ENCODE results near the gene TGFBI.

Gene TGFBI

DNA sequence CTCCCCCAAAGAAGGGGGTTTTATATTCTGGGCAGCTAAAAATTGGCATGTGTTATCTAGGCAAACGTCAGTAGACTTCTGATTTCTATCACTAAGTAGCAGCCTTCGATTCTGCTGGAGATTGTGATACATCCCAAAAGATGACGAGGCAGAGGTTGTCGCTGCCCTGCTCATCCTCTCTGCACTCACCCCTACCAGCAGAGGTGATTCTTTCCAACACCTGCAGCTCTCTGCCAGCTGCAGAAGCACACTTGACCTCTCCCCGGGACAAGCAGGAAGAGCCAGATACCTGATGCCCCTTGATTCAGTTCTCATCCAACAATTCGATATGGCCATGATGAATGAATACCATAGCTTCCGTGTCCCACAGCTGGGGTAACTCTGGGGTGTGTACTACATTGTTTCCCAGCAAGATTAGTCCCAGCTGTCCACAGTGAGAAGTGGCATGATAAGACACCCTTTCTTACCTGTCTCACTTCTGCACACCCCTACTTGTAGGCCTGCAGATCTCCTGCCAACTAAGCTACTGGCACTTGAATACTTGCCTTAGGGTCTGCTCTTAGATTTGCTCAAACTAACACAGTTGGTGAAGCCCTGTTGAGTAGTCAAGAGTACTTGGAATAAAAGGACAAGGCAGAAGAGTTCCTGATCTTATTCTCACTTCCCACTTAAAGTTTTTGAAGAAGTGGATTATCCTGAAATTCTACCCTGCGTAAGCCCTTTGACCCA lies 66.3 kb downstream of the TGFBI start:
- Histone ChIP-seq H3K9me3 (ENCODE audit: control insufficient read depth, insufficient read depth, low read depth, low read length) (no peaks in the 10 kb centered on the region), H3K27ac (ENCODE audit: low read depth, low read length) (no peak overlapping the region)

DNA sequence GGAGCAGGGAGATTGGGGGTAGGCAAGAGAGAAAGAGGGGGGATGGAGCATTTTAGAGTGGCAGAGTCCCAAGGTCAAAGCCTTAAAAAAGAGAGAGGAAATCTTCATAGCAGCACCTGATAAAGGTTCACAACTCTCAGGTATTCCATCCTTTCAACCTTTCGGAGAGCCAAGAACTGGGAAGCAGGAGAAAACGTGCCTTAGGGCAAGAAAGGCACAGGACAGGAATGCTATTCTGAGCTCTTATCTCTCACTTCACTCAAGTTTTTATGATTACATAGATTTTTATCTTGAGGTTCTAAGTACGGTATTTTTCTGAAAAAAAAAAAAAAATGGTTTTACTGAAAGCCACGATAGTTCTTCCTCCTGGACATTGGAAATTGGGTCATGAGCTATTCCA lies 69.4 kb downstream of the TGFBI start:
- no peaks in the 10 kb centered on the region for H3K36me3 ChIP-seq (ENCODE audit: control insufficient read depth, insufficient read depth, low read length)

More for the DNA sequence above, 66.3 kb downstream of the TGFBI start:
- no peak overlapping the region for H3K9ac ChIP-seq (ENCODE audit: low read length)
- no peaks in the 10 kb centered on the region for H3K27me3 ChIP-seq (ENCODE audit: control insufficient read depth, insufficient read depth, low read length)
- no peaks in the 10 kb centered on the region for H3K36me3 ChIP-seq (ENCODE audit: control insufficient read depth, insufficient read depth, low read length)
- H3K4me3 ChIP-seq (ENCODE audit: low read depth, low read length), result no peak overlapping the region
- peaks cover 5% of the 10 kb centered on the region; the same call in 1 of the 2 replicates for H3K4me1 ChIP-seq (ENCODE audit: control insufficient read depth, insufficient read depth, low read length)

DNA sequence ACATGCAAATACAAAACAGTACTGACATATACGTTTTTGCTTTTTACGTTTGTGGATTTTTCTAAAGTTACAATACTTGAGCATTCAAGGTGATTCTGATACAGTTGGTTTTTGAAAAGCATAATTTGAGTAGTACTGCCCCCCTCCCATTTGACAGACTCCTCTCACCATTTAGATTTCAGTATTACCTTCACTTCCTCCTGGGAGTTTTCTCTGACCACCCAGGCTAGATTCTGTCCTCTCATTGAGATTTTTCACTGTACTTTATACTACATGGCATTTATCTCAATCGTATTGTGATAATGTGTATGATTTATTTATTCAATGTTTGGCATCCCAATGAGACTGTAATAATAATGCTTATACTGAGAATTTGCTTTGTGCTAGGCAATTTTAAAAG lies 71.1 kb downstream of the TGFBI start:
- Histone ChIP-seq H3K9me3 (ENCODE audit: control insufficient read depth, insufficient read depth, low read depth, low read length) (no peaks in the 10 kb centered on the region), H3K9ac (ENCODE audit: low read length) (no peak overlapping the region), H3K4me1 (ENCODE audit: control insufficient read depth, insufficient read depth, low read length) (peaks cover 10% of the 10 kb centered on the region), H3K4me3 (ENCODE audit: low read depth, low read length) (no peak overlapping the region), H3K36me3 (ENCODE audit: control insufficient read depth, insufficient read depth, low read length) (no peaks in the 10 kb centered on the region), H3K27ac (ENCODE audit: low read depth, low read length) (no peak overlapping the region), H3K27me3 (ENCODE audit: control insufficient read depth, insufficient read depth, low read length) (no peaks in the 10 kb centered on the region)

More for the DNA sequence above, 69.4 kb downstream of the TGFBI start:
- Histone ChIP-seq H3K4me3 (ENCODE audit: low read depth, low read length) (no peak overlapping the region), H3K27ac (ENCODE audit: low read depth, low read length) (no peak overlapping the region), H3K9me3 (ENCODE audit: control insufficient read depth, insufficient read depth, low read depth, low read length) (no peaks in the 10 kb centered on the region), H3K9ac (ENCODE audit: low read length) (no peak overlapping the region), H3K27me3 (ENCODE audit: control insufficient read depth, insufficient read depth, low read length) (no peaks in the 10 kb centered on the region), H3K4me1 (ENCODE audit: control insufficient read depth, insufficient read depth, low read length) (peaks cover 5% of the 10 kb centered on the region; the same call in 1 of the 2 replicates)

DNA sequence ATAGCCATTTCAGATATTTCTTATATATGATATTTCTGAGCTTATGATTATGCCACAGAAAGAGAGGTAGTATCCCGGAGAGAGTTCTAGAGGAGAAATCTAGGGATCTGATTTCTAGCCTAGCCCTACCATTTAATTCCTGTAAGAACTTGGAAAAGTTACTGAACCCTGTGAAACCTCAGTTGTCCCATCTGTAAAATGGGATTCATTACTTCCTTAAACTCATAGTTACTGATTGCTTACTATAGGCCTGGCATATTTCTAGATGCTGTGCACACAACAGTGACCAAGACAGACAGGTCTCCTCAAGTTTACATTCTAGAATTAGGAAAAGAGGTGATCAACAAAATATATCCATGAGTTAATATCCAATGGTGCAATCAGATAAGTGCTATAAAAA lies 73.1 kb downstream of the TGFBI start:
- H3K36me3 ChIP-seq (ENCODE audit: control insufficient read depth, insufficient read depth, low read length), result no peaks in the 10 kb centered on the region
- no peak overlapping the region for H3K9ac ChIP-seq (ENCODE audit: low read length)
- H3K27ac ChIP-seq (ENCODE audit: low read depth, low read length), result no peak overlapping the region
- H3K27me3 ChIP-seq (ENCODE audit: control insufficient read depth, insufficient read depth, low read length), result no peaks in the 10 kb centered on the region
- peaks cover 10% of the 10 kb centered on the region for H3K4me1 ChIP-seq (ENCODE audit: control insufficient read depth, insufficient read depth, low read length)
- no peak overlapping the region for H3K4me3 ChIP-seq (ENCODE audit: low read depth, low read length)
- no peaks in the 10 kb centered on the region for H3K9me3 ChIP-seq (ENCODE audit: control insufficient read depth, insufficient read depth, low read depth, low read length)

DNA sequence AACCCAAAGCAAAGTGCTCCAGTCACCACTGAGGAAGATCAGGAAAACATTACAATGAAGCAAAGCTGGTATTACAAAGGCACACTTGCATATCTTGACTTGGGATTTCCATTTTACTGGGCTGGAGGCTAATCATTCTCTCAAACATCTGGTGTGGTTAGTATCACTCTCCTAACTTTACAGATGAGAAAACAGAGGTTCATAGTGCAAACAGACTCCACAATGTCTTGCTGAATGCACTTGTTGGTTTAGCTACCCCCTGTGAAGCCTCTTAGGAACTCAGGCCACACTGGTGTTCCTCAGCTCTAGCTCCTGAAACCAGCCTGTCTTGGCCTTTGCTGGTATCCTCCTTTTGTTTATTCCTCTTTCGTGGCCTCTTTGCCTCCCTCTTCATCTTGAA lies 74.3 kb downstream of the TGFBI start:
- Histone ChIP-seq H3K27me3 (ENCODE audit: control insufficient read depth, insufficient read depth, low read length) (no peaks in the 10 kb centered on the region), H3K9me3 (ENCODE audit: control insufficient read depth, insufficient read depth, low read depth, low read length) (no peaks in the 10 kb centered on the region), H3K4me1 (ENCODE audit: control insufficient read depth, insufficient read depth, low read length) (peaks cover 6% of the 10 kb centered on the region)

DNA sequence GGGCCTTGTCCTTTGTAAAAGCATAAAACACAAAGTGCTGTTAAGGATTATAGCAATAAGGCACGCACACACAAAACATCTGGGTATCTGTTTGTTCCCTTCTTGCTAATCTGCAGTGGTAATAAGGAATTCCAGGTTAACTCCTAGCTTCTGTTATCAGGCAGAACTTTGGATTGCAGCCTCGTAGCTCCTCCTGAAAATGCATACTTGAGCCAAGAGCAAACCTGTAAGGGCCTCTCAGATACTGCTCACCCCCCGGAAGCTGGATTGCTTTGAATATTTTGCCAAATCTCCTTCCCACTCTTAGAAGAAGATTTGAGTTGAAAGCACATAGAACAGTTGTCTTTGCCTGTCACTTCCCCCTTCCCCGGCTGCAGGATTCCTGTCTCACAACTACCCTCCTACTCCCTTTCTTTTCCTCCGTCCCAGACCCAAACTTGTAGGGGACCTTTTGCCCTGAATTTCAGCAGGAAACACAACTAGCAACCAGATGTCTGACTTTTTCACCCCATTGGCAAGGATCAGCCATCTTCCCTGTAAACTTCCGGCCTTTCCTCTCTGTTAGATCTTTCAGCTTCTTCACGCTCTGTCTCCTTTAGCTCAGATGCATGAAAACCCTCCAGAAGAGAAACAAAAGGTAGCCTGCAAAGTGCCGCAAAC lies 75.6 kb downstream of the TGFBI start:
- Histone ChIP-seq H3K36me3 (ENCODE audit: control insufficient read depth, insufficient read depth, low read length) (no peaks in the 10 kb centered on the region), H3K9me3 (ENCODE audit: control insufficient read depth, insufficient read depth, low read depth, low read length) (no peaks in the 10 kb centered on the region), H3K4me1 (ENCODE audit: control insufficient read depth, insufficient read depth, low read length) (peaks cover 6% of the 10 kb centered on the region), H3K4me3 (ENCODE audit: low read depth, low read length) (no peak overlapping the region), H3K27me3 (ENCODE audit: control insufficient read depth, insufficient read depth, low read length) (no peaks in the 10 kb centered on the region), H3K27ac (ENCODE audit: low read depth, low read length) (no peak overlapping the region), H3K9ac (ENCODE audit: low read length) (no peak overlapping the region)

More for the DNA sequence above, 74.3 kb downstream of the TGFBI start:
- H3K4me3 ChIP-seq (ENCODE audit: low read depth, low read length), result no peak overlapping the region
- H3K27ac ChIP-seq (ENCODE audit: low read depth, low read length), result no peak overlapping the region
- no peak overlapping the region for H3K9ac ChIP-seq (ENCODE audit: low read length)
- H3K36me3 ChIP-seq (ENCODE audit: control insufficient read depth, insufficient read depth, low read length), result no peaks in the 10 kb centered on the region

DNA sequence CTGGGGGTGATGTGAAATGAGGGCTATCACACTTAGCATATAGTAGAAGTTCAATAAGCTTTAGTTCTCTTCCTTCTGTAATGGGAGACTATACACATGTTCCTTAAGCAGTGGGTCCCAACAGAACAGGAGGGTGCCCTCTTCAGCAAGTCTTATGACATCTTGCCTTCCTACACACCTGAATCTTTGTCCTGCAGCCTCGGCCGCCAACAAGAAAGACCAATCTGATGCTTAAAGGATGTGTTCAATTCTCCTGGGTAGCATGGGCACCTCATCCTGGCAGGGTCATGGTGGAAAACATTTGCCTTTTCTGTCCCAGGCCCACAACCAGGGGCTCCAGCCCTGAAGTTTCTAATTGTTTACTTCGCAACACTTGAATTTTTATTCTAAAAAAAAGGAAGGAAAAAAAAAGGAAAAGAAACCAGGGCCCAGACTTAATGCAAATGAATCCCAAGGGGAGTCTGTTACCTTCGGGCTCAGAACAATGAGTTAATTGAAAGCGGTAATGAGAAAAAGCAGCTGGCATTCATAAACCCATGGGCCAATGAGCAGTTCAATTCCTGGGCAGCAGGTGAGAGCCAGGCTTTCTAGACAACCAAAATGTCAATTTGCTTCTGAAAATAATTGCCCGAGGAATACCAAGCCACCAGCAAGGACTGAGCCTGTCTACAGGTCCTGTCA lies 77.7 kb downstream of the TGFBI start:
- no peak overlapping the region for H3K4me3 ChIP-seq (ENCODE audit: low read depth, low read length)
- H3K9ac ChIP-seq (ENCODE audit: low read length), result no peak overlapping the region
- peaks cover 6% of the 10 kb centered on the region for H3K4me1 ChIP-seq (ENCODE audit: control insufficient read depth, insufficient read depth, low read length)
- H3K9me3 ChIP-seq (ENCODE audit: control insufficient read depth, insufficient read depth, low read depth, low read length), result no peaks in the 10 kb centered on the region
- no peak overlapping the region for H3K27ac ChIP-seq (ENCODE audit: low read depth, low read length)
- no peaks in the 10 kb centered on the region for H3K36me3 ChIP-seq (ENCODE audit: control insufficient read depth, insufficient read depth, low read length)
- H3K27me3 ChIP-seq (ENCODE audit: control insufficient read depth, insufficient read depth, low read length), result no peaks in the 10 kb centered on the region

DNA sequence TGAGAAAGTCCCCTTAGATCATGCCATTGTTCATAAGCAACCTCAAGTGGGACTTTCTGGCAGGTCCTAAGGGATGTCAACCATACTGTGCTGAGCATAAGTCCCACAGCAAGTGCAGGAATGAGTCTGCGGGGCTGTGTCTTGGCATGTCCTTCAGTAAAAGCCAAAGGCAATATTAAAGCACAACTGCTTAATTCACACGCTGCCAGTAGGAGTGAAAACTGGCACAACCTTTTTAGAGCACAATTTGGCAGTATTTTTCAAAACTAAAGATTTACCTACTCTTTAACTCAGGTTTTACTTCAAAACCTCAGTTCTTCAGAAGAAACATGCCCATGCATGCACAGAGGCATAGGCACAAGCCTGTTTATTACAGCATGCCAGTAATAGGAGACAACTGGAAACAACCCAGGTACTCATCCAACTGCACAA lies 79.4 kb downstream of the TGFBI start:
- no peak overlapping the region for H3K9ac ChIP-seq (ENCODE audit: low read length)
- H3K4me3 ChIP-seq (ENCODE audit: low read depth, low read length), result no peak overlapping the region
- no peaks in the 10 kb centered on the region for H3K27me3 ChIP-seq (ENCODE audit: control insufficient read depth, insufficient read depth, low read length)
- H3K4me1 ChIP-seq (ENCODE audit: control insufficient read depth, insufficient read depth, low read length), result peaks cover 6% of the 10 kb centered on the region
- H3K9me3 ChIP-seq (ENCODE audit: control insufficient read depth, insufficient read depth, low read depth, low read length), result no peaks in the 10 kb centered on the region
- no peak overlapping the region for H3K27ac ChIP-seq (ENCODE audit: low read depth, low read length)
- H3K36me3 ChIP-seq (ENCODE audit: control insufficient read depth, insufficient read depth, low read length), result no peaks in the 10 kb centered on the region

DNA sequence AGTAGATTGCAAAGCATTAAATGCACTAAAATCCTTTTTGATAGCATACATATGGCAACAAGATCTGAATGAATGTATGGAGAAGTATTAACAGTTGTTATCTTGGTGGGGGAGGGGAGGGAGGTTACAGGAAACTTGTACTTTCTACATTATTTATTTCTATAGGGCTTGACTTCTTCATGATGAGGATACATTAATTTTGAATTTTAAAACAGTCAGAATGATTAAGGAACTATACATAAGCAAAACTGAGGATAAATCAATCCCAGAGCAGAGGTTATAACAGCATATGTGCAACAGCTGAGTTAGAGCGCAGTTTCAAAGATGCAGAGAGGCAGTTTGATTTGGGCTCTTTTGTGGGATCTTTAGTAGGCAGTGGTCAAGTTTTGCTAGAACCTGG lies 80.0 kb downstream of the TGFBI start:
- no peaks in the 10 kb centered on the region for H3K9me3 ChIP-seq (ENCODE audit: control insufficient read depth, insufficient read depth, low read depth, low read length)
- no peak overlapping the region for H3K27ac ChIP-seq (ENCODE audit: low read depth, low read length)
- no peaks in the 10 kb centered on the region for H3K36me3 ChIP-seq (ENCODE audit: control insufficient read depth, insufficient read depth, low read length)
- no peaks in the 10 kb centered on the region for H3K27me3 ChIP-seq (ENCODE audit: control insufficient read depth, insufficient read depth, low read length)
- no peak overlapping the region for H3K9ac ChIP-seq (ENCODE audit: low read length)
- H3K4me1 ChIP-seq (ENCODE audit: control insufficient read depth, insufficient read depth, low read length), result peaks cover 6% of the 10 kb centered on the region
- no peak overlapping the region for H3K4me3 ChIP-seq (ENCODE audit: low read depth, low read length)

DNA sequence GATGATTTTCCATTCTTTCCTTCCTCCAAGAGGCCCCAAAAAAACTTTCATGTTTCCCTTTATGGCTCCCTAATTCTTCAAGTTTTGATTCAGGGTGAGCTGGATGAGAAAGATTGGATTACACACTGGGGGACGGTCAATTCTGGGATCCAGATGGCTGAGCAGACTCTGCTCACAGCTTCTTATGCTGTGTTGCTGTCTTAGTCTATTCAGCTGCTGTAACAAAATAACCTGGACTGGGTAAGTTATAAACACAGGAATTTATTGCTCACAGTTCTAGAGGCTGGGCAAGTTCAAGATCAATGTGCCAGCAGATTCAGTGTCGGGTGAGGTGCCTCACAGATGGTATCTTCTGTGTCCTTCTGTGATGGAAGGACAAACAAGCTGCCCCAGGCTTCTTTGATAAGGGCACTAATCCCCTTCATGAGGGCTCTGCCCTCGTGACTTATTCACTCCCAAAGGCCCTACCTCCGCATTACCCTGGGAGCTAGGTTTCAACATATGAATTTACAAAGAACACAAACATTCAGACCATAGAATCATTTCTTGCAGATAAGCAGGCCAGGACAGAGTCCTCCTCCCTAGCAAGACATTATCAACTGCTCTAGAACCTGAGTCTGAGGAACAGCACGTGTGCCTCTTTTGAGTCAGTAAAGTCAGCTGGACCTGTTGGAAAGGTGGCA lies 80.8 kb downstream of the TGFBI start:
- peaks cover 3% of the 10 kb centered on the region for H3K4me1 ChIP-seq (ENCODE audit: control insufficient read depth, insufficient read depth, low read length)

More for the DNA sequence above, 80.8 kb downstream of the TGFBI start:
- Histone ChIP-seq H3K36me3 (ENCODE audit: control insufficient read depth, insufficient read depth, low read length) (no peaks in the 10 kb centered on the region), H3K4me3 (ENCODE audit: low read depth, low read length) (no peak overlapping the region), H3K9ac (ENCODE audit: low read length) (no peak overlapping the region), H3K9me3 (ENCODE audit: control insufficient read depth, insufficient read depth, low read depth, low read length) (no peaks in the 10 kb centered on the region), H3K27me3 (ENCODE audit: control insufficient read depth, insufficient read depth, low read length) (no peaks in the 10 kb centered on the region), H3K27ac (ENCODE audit: low read depth, low read length) (no peak overlapping the region)

All from HUES6 (cell line).